ENCODE measurements around the gene TMEM203. TPM values are rescaled to one million over a fixed set of nuclear protein-coding genes. Genes with fewer than 3 reads are reported as not detected.

The TMEM203 gene
- total RNA-seq, 1 donor from 2014 or later = 24.3 TPM

DNA sequence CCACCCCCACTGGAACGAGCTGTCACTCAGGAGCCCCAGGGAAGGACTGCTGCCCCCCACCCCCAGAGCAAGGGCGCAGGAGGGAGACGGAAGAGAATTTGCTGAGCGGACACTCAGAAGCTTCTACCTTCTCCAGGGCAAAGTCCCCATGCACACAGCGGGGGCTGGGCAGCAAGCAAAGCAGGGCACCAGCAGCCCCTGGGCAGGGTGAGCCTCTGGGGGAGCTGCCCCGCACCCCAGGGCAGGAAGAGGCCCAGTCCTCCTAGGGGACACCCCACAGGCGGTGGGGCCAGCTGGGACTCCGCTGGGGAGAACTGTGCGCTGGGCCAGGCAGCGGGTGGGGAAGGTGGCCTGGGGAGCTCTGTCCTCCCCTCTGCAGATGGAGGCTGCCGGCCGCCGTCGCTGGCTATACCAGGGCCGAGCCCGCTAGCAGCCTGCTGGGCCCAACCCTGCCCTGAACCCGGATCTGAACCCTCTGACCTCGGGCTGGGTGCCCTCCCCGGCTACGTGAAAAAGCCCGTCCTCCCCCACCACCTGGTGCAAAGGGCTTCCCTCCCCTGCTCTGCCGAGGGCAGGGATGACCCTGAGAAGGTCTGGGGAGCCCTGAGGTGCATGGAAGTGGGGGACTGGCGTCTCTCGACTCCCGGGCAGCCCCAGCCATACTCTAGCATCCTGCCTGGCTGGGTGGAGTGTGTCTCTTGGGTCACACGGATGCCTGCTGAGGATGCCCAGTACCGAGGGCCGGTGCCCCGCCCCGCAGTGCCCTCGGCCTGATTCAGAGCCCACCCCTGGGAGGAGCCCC is 24.7 kb upstream of the TMEM203 start:
- Histone ChIP-seq H3K4me3 (no peak overlapping the region), H3K36me3 (no peaks in the 10 kb centered on the region), H3K27ac (no peak overlapping the region), H3K27me3 (no peaks in the 10 kb centered on the region), H3K9me3 (no peaks in the 10 kb centered on the region), H3K4me1 (no peaks in the 10 kb centered on the region)
- intact Hi-C loops (cut with DNase I) = loop anchor here (10.0 kb wide), 1 partner anchor 435 kb away; the partner anchor contains the start of genes CCDC183 and TMEM141
- TF ChIP-seq, protein P1, sequence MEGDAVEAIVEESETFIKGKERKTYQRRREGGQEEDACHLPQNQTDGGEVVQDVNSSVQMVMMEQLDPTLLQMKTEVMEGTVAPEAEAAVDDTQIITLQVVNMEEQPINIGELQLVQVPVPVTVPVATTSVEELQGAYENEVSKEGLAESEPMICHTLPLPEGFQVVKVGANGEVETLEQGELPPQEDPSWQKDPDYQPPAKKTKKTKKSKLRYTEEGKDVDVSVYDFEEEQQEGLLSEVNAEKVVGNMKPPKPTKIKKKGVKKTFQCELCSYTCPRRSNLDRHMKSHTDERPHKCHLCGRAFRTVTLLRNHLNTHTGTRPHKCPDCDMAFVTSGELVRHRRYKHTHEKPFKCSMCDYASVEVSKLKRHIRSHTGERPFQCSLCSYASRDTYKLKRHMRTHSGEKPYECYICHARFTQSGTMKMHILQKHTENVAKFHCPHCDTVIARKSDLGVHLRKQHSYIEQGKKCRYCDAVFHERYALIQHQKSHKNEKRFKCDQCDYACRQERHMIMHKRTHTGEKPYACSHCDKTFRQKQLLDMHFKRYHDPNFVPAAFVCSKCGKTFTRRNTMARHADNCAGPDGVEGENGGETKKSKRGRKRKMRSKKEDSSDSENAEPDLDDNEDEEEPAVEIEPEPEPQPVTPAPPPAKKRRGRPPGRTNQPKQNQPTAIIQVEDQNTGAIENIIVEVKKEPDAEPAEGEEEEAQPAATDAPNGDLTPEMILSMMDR (IDR thresholded peaks at IDR 0.05) = no peak
- no peak for DNase-seq (ENCODE audit: low spot score in 2 of 2)

DNA sequence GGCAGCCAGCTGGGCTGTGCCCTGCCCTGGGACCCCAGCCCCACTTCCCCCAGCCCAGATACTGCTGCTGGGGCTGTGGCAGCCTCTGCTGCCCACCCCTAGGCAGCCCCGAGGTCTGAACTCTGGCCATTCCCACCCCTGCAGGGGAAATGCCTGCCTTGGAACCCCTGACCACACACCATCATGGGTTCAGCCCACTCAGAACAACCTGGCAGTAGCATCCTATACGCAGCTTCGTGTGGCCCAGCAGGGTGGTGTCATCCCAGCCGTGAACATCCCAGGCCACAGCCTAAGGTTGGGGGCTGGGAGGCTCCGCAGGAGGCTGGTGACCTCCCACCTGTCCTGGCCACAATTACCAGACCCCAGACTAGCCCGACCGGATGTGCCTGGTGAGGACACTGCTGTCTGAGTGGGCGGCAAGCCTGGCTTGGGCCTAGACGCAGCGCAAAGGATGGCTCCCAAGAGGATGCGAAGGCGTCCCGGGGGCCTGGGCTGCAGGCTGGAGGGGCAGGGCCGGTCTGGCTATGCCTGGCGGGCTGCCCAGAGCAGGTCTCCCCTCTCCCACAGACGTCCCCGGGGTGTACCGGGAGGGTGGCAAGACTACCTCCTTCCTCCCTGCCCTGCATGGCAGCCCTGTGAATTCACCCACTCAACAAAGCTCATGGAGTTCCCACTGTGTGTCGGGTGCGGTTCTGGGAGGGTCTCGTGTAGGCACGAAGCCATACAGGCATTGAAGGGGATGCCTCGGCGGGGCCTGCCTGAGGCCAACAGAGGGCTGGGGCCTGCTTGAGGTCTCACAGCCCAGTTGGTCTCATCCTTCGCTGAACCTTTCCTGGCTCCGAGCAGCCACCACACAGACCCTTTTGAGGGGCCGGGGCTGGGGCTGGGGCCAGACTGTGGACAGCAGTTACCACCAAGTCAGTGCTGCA is 23.8 kb upstream of the TMEM203 start:
- Histone ChIP-seq H3K4me3 (no peak overlapping the region), H3K36me3 (no peaks in the 10 kb centered on the region), H3K27ac (no peak overlapping the region), H3K9me3 (no peaks in the 10 kb centered on the region), H3K4me1 (peaks cover 0 to under 1% of the 10 kb centered on the region in 2 donors), H3K27me3 (no peaks in the 10 kb centered on the region)
- TF ChIP-seq, protein P1 (IDR thresholded peaks at IDR 0.05) = no peak
- DNase-seq (ENCODE audit: low spot score in 2 of 2) = no peak
- intact Hi-C loops (cut with DNase I) = loop anchor here (10.0 kb wide), 1 partner anchor 434 kb away; the partner anchor contains the start of genes CCDC183 and TMEM141

DNA sequence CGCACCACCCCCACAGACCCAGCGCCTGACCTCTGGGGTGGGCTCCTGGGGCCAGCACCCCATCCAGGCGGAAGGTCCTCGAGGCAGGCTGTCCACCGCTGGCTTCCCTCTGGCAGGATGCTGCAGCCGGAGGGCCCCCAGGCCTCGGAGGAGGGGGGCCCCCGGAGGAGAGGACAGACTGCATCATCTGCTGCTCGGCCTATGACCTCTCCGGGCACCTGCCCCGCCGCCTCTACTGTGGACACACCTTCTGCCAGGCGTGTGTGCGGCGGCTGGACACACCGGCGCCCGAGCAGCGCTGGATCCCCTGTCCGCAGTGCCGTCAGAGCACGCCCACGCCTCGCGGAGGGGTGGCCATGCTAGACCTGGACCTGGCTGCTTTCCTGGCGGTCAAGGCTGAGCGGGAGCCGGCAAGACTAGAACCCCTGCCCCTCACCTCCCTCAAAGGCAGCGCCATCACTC is 23.1 kb upstream of the TMEM203 start:
- peaks cover 0 to 5% of the 10 kb centered on the region in 2 donors for H3K4me1 ChIP-seq
- no peaks in the 10 kb centered on the region for H3K36me3 ChIP-seq
- H3K27ac ChIP-seq = no peak overlapping the region
- DNase-seq (ENCODE audit: low spot score in 2 of 2) = no peak
- no peaks in the 10 kb centered on the region for H3K27me3 ChIP-seq
- intact Hi-C loops (cut with DNase I) = loop anchor here (10.0 kb wide), 1 partner anchor 434 kb away; the partner anchor contains the start of genes CCDC183 and TMEM141
- H3K9me3 ChIP-seq = no peaks in the 10 kb centered on the region
- TF ChIP-seq, protein P1 (IDR thresholded peaks at IDR 0.05) = no peak
- H3K4me3 ChIP-seq = no peak overlapping the region

DNA sequence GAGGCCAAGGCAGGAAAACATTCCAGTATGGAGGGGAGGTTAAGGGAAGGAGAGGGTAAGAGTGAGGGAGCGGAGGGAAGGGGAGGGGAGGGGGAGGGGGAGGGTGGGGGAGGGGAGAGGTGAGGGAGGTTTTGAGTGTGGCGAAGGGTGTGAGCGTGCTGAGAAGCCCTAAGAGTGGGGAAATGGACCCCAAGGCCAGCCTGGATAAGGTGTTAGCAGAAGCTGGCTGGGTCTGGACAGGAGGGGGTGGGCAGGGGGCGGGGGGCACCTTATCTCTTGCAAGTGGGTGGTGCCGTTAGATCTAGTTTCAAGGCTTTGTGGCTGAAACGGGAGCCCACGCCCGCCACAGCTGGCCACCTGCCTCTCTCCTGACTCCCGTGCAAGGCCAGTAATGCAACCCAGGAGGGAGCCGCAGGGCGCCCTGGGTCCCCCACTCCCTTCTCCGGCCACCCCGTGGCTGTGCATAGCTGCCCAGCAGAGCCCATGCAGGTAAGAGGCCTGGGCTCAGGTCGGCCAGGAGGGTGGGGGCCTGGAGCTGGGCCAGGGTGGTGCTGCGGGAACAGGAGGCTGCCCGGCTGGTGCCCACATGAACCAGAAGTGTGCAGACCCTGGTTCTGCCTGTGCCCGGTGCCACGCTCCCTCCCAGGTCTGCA is 22.5 kb upstream of the TMEM203 start:
- no peaks in the 10 kb centered on the region for H3K36me3 ChIP-seq
- TF ChIP-seq, protein P1 (IDR thresholded peaks at IDR 0.05) = no peak
- H3K27me3 ChIP-seq = no peaks in the 10 kb centered on the region
- no peak overlapping the region for H3K4me3 ChIP-seq
- DNase-seq (ENCODE audit: low spot score in 2 of 2) = no peak
- peaks cover 0 to 5% of the 10 kb centered on the region in 2 donors for H3K4me1 ChIP-seq
- no peaks in the 10 kb centered on the region for H3K9me3 ChIP-seq
- intact Hi-C loops (cut with DNase I) = loop anchor here (2.0 to 10.0 kb wide), 2 partner anchors 109 to 433 kb away; partner anchors contain the start of genes CCDC183 and TMEM141
- H3K27ac ChIP-seq = no peak overlapping the region

All from ascending aorta (tissue), 2 donors.